ENCODE results near the gene KRT84. TPM values are rescaled to one million over a fixed set of nuclear protein-coding genes. Genes with fewer than 3 reads are reported as not detected.

Gene KRT84
- polyA plus RNA-seq, 4 donors, result not detected

Other genes starting within 250 kb of the KRT84 start
- gene KRT80, start 193.6 kb downstream of the KRT84 start, polyA plus RNA-seq (ENCODE audit: insufficient read length in 4 of 4), result 1 to 10 TPM in 2 of 4 donors, under 1 TPM in 2; 0.11 to 1.5 (median 0.97) TPM
- 100 to 1,000 TPM in 2 of 4 donors, 10 to 100 TPM in 1, 1 to 10 TPM in 1; 2.4 to 127 (median 83.6) TPM for gene KRT7, start 152.4 kb downstream of the KRT84 start, polyA plus RNA-seq (ENCODE audit: insufficient read length in 4 of 4)
- gene KRT86, start 111.0 kb downstream of the KRT84 start, polyA plus RNA-seq (ENCODE audit: insufficient read length in 4 of 4), result under 1 TPM in 1 of 4 donors, not detected in 3; 0.09 TPM
- gene KRT81, start 94.1 kb downstream of the KRT84 start, polyA plus RNA-seq (ENCODE audit: insufficient read length in 4 of 4), result not detected
- gene KRT83, start 64.3 kb downstream of the KRT84 start, polyA plus RNA-seq (ENCODE audit: insufficient read length in 4 of 4), result not detected
- gene KRT85, start 18.2 kb downstream of the KRT84 start, polyA plus RNA-seq (ENCODE audit: insufficient read length in 4 of 4), result under 1 TPM in 1 of 4 donors, not detected in 3; 0.12 TPM
- gene KRT82, start 20.7 kb upstream of the KRT84 start, polyA plus RNA-seq (ENCODE audit: insufficient read length in 4 of 4), result not detected
- gene KRT75, start 48.7 kb upstream of the KRT84 start, polyA plus RNA-seq (ENCODE audit: insufficient read length in 4 of 4), result not detected
- gene KRT6B, start 66.5 kb upstream of the KRT84 start, polyA plus RNA-seq (ENCODE audit: insufficient read length in 4 of 4), result under 1 TPM in 1 of 4 donors, not detected in 3; 0.22 TPM
- not detected for gene KRT6C, start 88.2 kb upstream of the KRT84 start, polyA plus RNA-seq (ENCODE audit: insufficient read length in 4 of 4)
- under 1 TPM in 1 of 4 donors, not detected in 3; 0.07 TPM for gene KRT6A, start 107.6 kb upstream of the KRT84 start, polyA plus RNA-seq (ENCODE audit: insufficient read length in 4 of 4)
- gene KRT5, start 134.7 kb upstream of the KRT84 start, polyA plus RNA-seq (ENCODE audit: insufficient read length in 4 of 4), result 1 to 10 TPM in 1 of 4 donors, under 1 TPM in 3; 0.17 to 1.4 (median 0.37) TPM
- under 1 TPM in 1 of 4 donors, not detected in 3; 0.30 TPM for gene KRT71, start 167.5 kb upstream of the KRT84 start, polyA plus RNA-seq (ENCODE audit: insufficient read length in 4 of 4)
- not detected for gene KRT74, start 188.2 kb upstream of the KRT84 start, polyA plus RNA-seq (ENCODE audit: insufficient read length in 4 of 4)
- not detected for gene KRT72, start 215.8 kb upstream of the KRT84 start, polyA plus RNA-seq (ENCODE audit: insufficient read length in 4 of 4)
- gene KRT73, start 232.9 kb upstream of the KRT84 start, polyA plus RNA-seq (ENCODE audit: insufficient read length in 4 of 4), result not detected